CD4-positive, alpha-beta T cell treated with Interleukin-17A for 4 hours (primary cell): ENCODE measurements around the gene FERMT1.
A peak's percentile ranks its signal among the peaks of the same experiment; 100 is the strongest.

Experiments used
- DNase-seq: peaks from one replicate; pipeline ENCODE4 v3.0.0-alpha.2; 2020; ENCODE audit warnings: mixed read lengths

FERMT1 gene, protein sequence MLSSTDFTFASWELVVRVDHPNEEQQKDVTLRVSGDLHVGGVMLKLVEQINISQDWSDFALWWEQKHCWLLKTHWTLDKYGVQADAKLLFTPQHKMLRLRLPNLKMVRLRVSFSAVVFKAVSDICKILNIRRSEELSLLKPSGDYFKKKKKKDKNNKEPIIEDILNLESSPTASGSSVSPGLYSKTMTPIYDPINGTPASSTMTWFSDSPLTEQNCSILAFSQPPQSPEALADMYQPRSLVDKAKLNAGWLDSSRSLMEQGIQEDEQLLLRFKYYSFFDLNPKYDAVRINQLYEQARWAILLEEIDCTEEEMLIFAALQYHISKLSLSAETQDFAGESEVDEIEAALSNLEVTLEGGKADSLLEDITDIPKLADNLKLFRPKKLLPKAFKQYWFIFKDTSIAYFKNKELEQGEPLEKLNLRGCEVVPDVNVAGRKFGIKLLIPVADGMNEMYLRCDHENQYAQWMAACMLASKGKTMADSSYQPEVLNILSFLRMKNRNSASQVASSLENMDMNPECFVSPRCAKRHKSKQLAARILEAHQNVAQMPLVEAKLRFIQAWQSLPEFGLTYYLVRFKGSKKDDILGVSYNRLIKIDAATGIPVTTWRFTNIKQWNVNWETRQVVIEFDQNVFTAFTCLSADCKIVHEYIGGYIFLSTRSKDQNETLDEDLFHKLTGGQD

DNA sequence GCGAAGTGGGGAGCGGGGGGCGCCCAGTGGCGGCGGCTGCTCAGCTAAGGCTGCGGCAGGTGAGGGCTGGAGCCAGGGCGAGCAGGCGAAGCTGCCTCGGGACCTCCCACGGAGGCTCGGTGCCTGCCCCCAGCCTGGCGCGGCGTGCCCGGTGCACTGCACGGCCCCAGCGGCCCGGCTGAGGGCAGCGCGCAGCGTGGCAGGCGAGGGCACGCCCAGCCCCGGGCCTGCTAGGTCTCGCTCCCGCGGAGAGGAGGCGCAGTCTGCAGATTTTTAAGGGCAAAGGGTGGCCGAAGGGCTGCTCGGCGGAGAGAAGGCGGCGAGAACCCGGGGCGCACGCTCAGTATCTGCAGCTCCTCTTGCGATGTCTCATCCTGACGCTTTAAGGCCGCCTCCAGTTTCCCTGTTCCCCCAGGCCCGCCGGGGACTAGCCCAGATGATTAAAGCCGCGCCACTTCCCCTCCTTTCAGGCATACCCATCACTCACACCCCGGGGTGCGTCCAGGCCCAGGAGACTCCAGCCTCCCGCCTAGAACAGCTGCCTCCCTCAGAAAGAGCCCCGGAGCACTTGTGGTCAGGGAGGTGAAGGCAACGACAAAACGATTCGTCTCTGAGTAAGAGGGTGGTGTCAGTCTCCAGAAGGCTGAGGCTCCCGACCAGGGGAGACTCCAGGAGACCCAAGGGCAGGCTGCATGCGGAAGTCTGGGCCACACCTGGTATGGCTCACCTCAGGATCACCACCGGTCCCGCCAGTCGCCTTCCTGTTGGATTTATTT lies at the start of gene FERMT1:
TSS of gene FERMT1 (minus strand) at position 158 of the 776 bp plus-strand sequence. CDS start 3,476 bp downstream, outside the sequence.
- no peak for DNase-seq

DNA sequence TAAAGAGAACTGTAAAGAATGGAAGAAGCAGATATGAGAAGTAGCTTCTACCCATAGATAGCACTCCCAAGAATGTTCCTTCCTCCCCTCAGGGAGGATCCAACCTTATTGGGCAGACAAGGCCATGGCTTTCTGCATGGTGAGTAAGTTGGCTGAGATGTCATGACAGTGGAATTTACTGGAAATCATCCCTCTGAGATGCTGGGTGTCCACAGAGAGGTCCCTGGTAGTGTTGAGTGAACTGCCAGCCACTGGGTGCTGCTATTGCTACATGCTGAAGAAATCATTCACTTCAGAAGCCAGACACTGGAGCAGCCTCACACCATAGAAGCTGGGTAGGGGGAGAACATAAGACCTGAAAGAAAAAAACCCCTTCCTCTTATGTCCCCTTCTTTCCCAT lies 46.4 kb upstream of the FERMT1 start:
- no peak for DNase-seq

DNA sequence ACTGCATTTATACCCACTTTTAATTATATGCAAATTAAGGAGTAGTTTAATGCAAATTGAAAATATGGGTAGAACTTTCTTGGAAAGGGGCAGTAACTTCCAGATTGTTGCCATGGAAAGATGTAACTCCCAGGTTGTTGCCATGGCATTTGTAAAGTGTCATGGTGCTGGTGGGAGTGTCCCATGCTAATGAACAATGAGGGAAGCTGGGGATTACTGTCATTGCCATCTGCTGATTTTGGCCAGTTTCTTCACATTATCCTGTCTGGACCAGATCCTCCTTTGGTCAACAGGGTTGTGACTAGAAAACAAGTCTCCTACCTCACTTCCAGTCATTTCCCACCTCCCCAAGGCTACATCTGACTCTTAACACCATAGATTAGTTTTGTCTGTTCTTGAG lies 45.4 kb upstream of the FERMT1 start:
- no peak for DNase-seq

DNA sequence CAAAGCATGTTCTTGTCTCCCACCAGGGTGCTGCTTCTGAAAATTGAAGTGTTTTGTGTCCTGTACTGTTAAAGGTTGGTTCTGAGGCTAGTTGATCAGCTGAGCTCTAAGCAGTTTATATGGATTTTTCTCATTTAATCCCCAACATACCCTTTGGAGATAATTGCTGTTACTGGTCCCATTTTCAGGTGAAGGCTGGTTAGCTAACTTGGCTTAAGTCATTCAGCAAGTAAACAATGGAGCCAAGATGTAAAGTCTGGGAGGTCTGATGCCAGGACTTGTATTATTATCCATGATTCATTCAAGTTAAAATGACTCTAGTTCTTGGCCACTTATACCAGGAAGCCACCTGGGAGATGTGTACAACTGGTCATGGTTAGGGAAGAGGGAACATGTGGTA lies 42.5 kb upstream of the FERMT1 start:
- no peak for DNase-seq

- no peak for DNase-seq
These were observed 41.9 kb upstream of the FERMT1 start for GRCh38 chr20:6164421-6165341.

DNA sequence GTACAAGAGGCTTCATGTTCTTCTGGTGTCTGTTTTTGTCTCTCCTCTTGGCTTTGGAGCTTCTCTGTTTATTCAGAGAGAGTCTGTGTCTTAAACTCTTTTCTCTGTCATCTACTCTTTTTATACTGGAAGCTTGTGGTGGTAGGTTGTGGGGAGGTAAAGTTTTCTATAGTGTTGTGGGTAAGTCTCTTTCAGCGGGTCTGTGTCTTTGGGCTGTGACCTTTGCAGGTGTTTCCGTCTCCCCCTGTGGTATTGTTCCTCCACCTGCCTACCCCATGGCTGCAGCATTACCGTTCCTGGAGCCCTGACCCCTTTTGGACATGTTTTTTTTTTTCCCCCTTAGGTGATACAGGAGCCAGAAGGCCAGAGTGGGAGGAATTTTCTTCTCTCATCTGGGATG lies 37.9 kb upstream of the FERMT1 start:
- DNase-seq: no peak

DNA sequence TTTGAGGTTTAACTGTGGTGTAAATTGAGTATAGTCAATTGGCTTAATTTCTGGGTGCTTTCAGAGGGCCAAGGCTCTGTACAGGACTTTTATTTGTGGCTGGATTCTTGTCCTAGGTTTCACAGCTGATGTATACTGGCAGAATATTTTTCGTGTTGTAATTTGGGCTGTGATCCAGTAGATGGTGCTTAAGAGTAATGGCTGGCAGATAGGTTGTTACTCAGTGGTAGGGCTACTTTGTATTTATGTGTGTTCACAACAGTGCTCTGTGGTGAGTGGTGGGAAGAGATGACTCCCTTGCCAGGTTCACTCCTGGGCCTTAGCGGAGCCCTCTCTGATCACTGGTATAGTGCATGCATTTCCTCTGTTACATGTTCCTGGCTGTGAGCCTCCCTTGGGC lies 34.5 kb upstream of the FERMT1 start:
- DNase-seq: no peak

GRCh38 chr20:6152777-6153176 lies 29.9 kb upstream of the FERMT1 start:
- no peak for DNase-seq

DNA sequence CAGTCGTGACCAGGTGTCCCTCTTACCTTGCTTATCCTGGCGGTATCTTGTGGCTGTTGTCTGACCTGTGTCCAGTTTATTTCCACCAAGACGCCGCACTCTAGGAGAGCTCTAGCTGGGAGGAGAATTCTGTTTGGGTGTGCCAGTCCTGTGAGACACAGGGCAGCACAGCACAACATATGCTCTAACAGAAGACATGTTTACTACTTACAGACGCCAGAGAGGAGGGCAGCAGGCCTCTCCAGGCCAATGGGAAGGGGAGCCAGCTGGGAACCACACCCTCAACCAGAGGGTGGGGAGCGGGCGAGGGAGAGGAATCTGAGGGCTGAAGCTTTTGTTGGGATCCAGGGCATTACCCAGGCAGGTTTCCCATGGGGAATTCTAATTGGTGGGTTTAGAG lies 25.2 kb upstream of the FERMT1 start:
- DNase-seq: no peak

DNA sequence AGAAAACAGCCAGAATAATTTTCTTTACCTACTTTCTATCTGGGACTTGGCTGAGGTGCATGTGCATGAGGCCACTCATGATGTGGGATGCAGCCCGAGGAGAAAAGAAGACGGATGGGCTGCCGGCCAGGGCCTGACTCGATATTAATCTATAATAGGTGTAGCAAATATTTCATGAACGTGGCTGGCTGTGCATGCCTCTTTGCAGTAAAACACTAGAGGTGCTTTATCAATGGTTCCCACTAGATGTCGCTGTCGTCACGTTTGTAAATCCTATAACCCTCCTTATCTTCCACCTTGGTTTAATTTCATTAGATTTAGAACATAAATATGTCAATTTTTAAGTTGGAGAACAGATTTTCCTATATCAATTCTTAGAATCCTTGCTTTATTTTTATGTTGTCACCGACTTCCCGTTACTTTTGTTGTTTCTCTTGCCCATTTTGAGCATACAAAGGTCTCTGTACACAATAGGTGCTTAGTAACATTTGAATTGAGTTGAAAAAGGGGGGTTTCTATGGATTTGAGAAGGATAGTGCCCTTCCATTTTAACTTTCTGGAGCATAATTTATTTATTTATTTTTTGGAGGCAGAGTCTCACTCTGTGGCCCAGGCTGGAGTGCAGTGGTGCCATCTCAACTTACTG lies 19.6 kb upstream of the FERMT1 start:
- DNase-seq: peak; percentile 57

GRCh38 chr20:6140947-6141346 lies 18.1 kb upstream of the FERMT1 start:
- no peak for DNase-seq

- no peak for DNase-seq
These were observed 12.5 kb upstream of the FERMT1 start for GRCh38 chr20:6135347-6135746.

DNA sequence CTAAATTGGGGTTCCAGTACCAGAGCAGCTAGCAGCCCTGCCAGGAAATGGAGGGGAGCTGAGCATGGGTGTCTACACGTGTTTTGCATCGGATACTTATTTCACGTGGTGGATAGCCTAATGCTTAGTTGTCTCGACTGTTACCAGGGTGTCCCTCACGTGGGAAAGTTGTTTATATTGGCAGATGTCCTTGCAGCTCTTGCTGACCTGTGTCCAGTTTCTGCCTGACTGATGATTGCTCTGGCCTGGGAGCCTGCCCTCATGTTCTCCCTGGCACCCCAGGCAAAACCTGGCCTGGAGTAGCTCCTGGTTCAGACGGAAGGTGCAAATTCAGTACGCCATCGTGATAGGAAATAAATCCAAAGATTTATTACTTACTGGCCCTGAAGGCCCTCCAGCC lies 11.8 kb upstream of the FERMT1 start:
- DNase-seq: no peak

DNA sequence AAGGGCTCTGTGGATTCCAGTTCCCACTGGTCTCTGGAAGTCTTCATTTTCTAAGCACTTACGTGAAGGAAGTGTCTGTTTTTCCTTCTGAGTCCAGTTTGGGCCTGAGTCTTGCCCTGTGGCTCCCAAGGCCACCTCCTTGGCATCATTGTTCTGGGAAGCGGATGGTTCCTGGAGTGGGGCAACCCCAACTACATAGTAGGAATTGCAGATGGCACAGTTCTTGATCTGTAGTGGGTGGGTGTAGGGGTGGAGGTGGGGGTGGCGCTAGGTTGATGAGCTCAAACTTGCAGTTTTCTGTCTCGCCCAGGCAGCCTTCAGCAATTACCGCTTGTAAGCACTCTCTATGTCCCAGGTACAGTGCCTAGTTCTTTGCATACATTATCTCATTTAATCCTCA lies 7.2 kb upstream of the FERMT1 start:
- no peak for DNase-seq

- no peak for DNase-seq
These were observed 5.0 kb upstream of the FERMT1 start for GRCh38 chr20:6127825-6128224.

DNA sequence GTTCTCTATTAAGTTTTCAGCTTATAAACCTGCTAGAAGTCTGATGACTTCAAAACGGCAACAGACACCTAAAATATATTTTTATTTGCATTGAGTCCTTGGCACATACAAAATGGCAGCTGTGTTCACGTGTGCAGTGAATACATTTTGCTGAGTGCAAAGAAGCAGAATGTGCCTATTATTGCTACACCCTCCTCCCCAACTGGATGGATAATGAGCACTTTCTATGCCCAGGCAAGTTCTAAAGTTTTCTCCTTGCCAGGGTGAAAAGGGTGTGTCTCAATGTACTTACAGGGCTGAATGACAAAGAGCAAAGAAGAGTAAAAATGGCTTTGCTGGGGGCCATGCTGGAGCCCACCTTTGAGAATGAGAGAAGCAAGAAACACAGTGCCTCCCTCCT lies 4.0 kb upstream of the FERMT1 start:
- no peak for DNase-seq

GRCh38 chr20:6123649-6124014 lies 802 bp upstream of the FERMT1 start:
- DNase-seq: no peak

- no peak for DNase-seq
These were observed 538 bp downstream of the FERMT1 start for GRCh38 chr20:6122111-6122872.

DNA sequence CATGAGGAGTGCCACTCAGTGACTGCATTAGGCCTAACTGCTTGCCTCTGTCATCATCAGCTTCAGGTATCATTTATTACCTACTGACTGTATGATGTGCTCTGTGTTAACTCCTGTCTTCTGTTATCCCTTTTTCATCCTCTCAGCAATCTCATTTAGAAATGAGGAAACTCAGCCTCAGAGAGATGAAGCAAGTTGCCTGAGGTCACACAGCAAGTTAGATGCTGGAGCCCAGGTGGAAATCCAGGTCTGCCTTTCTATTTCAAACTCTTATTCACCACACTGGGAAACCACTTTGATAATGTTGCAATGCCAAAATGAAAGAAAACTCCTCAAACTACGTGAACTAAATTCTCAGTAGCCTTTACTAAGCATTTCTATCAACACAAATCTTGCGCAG lies 1.3 kb downstream of the FERMT1 start:
- DNase-seq: no peak

- no peak for DNase-seq
These were observed 2.3 kb downstream of the FERMT1 start for GRCh38 chr20:6120491-6120988.

- DNase-seq: no peak
These were observed 6.1 kb downstream of the FERMT1 start for GRCh38 chr20:6116758-6117157.
